ENCODE measurements around the gene HNF4A. TPM values are rescaled to one million over a fixed set of nuclear protein-coding genes. Genes with fewer than 3 reads are reported as not detected.
"Not testable (repeated sequence)": the region's sequence is repeated elsewhere in the genome, so short reads cannot be mapped to it uniquely, and the experiment has no call there.

The HNF4A gene
- total and polyA plus RNA-seq, 4 experiments from 2014 or later: not detected

- no peak for DNase-seq
- H3K4me1 Mint-ChIP-seq: peaks cover 0 to 1% (median 0%) of the 10 kb centered on the region in 4 donors
- H3K4me3 Mint-ChIP-seq: no peak overlapping the region
- H3K27me3 ChIP-seq (ENCODE audit: insufficient read depth, low read length): no peaks in the 10 kb centered on the region
- CTCF ChIA-PET (ENCODE audit: partially characterized antibody): interaction anchor here (0.9 kb wide), 1 partner anchor 130 kb away, joined by 3 read pairs; no protein-coding TSS in a partner anchor
- H3K9me3 Mint-ChIP-seq: no peaks in the 10 kb centered on the region
- H3K27me3 Mint-ChIP-seq: peaks cover 0 to 6% of the 10 kb centered on the region in 2 donors
- H3K36me3 ChIP-seq (ENCODE audit: insufficient read depth, low read length): no peaks in the 10 kb centered on the region
- no peaks in the 10 kb centered on the region for H3K36me3 Mint-ChIP-seq
- H3K27ac ChIP-seq (ENCODE audit: low read depth, low read length): no peak overlapping the region
- no peaks in the 10 kb centered on the region for H3K9me3 ChIP-seq (ENCODE audit: control insufficient read depth in 1 of 2, low read length in 2 of 2)
- POLR2A ChIA-PET (ENCODE audit: partially characterized antibody): no interaction called here
- no peak overlapping the region for H3K4me3 ChIP-seq (ENCODE audit: low read length in 2 of 2)
- H3K4me1 ChIP-seq (ENCODE audit: insufficient read depth, low read length): no peaks in the 10 kb centered on the region
- H3K27ac Mint-ChIP-seq: no peak overlapping the region
- intact Hi-C loops (cut with micrococcal nuclease): no loop called here
Observed at GRCh38 chr20:44345147-44345546, 10.4 kb upstream of the HNF4A start.

GRCh38 chr20:44345941-44346340 lies 9.6 kb upstream of the HNF4A start:
- H3K4me1 Mint-ChIP-seq; POLR2A ChIA-PET (ENCODE audit: partially characterized antibody); H3K4me3 ChIP-seq (ENCODE audit: low read length in 2 of 2); H3K4me3 Mint-ChIP-seq; H3K9me3 Mint-ChIP-seq; H3K36me3 Mint-ChIP-seq; H3K27me3 ChIP-seq (ENCODE audit: insufficient read depth, low read length); H3K27ac Mint-ChIP-seq; H3K36me3 ChIP-seq (ENCODE audit: insufficient read depth, low read length); intact Hi-C loops (cut with micrococcal nuclease); H3K9me3 ChIP-seq (ENCODE audit: control insufficient read depth in 1 of 2, low read length in 2 of 2); H3K27me3 Mint-ChIP-seq; DNase-seq; H3K27ac ChIP-seq (ENCODE audit: low read depth, low read length); H3K4me1 ChIP-seq (ENCODE audit: insufficient read depth, low read length): not testable (repeated sequence)
- CTCF ChIA-PET (ENCODE audit: partially characterized antibody): interaction anchor here (0.9 kb wide), 1 partner anchor 131 kb away, joined by 3 read pairs; no protein-coding TSS in a partner anchor

GRCh38 chr20:44348168-44348659 lies 7.3 kb upstream of the HNF4A start:
- Mint-ChIP-seq H3K36me3 (no peaks in the 10 kb centered on the region), H3K4me1 (peaks cover 0 to 4% (median 0%) of the 10 kb centered on the region in 4 donors), H3K9me3 (no peaks in the 10 kb centered on the region), H3K4me3 (no peak overlapping the region), H3K27ac (no peak overlapping the region), H3K27me3 (peaks cover 0 to 2% of the 10 kb centered on the region in 2 donors)
- intact Hi-C loops (cut with micrococcal nuclease): no loop called here
- DNase-seq: no peak
- no peak overlapping the region for H3K4me3 ChIP-seq (ENCODE audit: low read length in 2 of 2)
- no peaks in the 10 kb centered on the region for H3K27me3 ChIP-seq (ENCODE audit: insufficient read depth, low read length)
- H3K36me3 ChIP-seq (ENCODE audit: insufficient read depth, low read length): no peaks in the 10 kb centered on the region
- H3K27ac ChIP-seq (ENCODE audit: low read depth, low read length): no peak overlapping the region
- H3K9me3 ChIP-seq (ENCODE audit: control insufficient read depth in 1 of 2, low read length in 2 of 2): no peaks in the 10 kb centered on the region
- CTCF ChIA-PET (ENCODE audit: partially characterized antibody): no interaction called here
- POLR2A ChIA-PET (ENCODE audit: partially characterized antibody): no interaction called here
- no peaks in the 10 kb centered on the region for H3K4me1 ChIP-seq (ENCODE audit: insufficient read depth, low read length)

- H3K27ac Mint-ChIP-seq: no peak overlapping the region
- intact Hi-C loops (cut with micrococcal nuclease): no loop called here
- POLR2A ChIA-PET (ENCODE audit: partially characterized antibody): no interaction called here
- no peaks in the 10 kb centered on the region for H3K9me3 Mint-ChIP-seq
- H3K27me3 ChIP-seq (ENCODE audit: insufficient read depth, low read length): no peaks in the 10 kb centered on the region
- peaks cover 2% of the 10 kb centered on the region in 2 donors for H3K27me3 Mint-ChIP-seq
- no peaks in the 10 kb centered on the region for H3K36me3 ChIP-seq (ENCODE audit: insufficient read depth, low read length)
- CTCF ChIA-PET (ENCODE audit: partially characterized antibody): no interaction called here
- H3K4me1 Mint-ChIP-seq: peaks cover 0 to 4% (median 0%) of the 10 kb centered on the region in 4 donors
- H3K4me3 Mint-ChIP-seq: no peak overlapping the region
- no peak overlapping the region for H3K27ac ChIP-seq (ENCODE audit: low read depth, low read length)
- H3K36me3 Mint-ChIP-seq: no peaks in the 10 kb centered on the region
- no peak for DNase-seq
- no peaks in the 10 kb centered on the region for H3K9me3 ChIP-seq (ENCODE audit: control insufficient read depth in 1 of 2, low read length in 2 of 2)
- H3K4me3 ChIP-seq (ENCODE audit: low read length in 2 of 2): no peak overlapping the region
- H3K4me1 ChIP-seq (ENCODE audit: insufficient read depth, low read length): no peaks in the 10 kb centered on the region
Observed at GRCh38 chr20:44349349-44349748, 6.2 kb upstream of the HNF4A start.

- no peaks in the 10 kb centered on the region for H3K4me1 ChIP-seq (ENCODE audit: insufficient read depth, low read length)
- no peak overlapping the region for H3K4me3 Mint-ChIP-seq
- no peak overlapping the region for H3K27ac Mint-ChIP-seq
- H3K4me3 ChIP-seq (ENCODE audit: low read length in 2 of 2): no peak overlapping the region
- peaks cover 0 to 4% (median 0%) of the 10 kb centered on the region in 4 donors for H3K4me1 Mint-ChIP-seq
- no peaks in the 10 kb centered on the region for H3K36me3 ChIP-seq (ENCODE audit: insufficient read depth, low read length)
- H3K27ac ChIP-seq (ENCODE audit: low read depth, low read length): no peak overlapping the region
- DNase-seq: no peak
- peaks cover 3 to 6% of the 10 kb centered on the region in 2 donors for H3K27me3 Mint-ChIP-seq
- intact Hi-C loops (cut with micrococcal nuclease): no loop called here
- H3K36me3 Mint-ChIP-seq: no peaks in the 10 kb centered on the region
- no peaks in the 10 kb centered on the region for H3K27me3 ChIP-seq (ENCODE audit: insufficient read depth, low read length)
- H3K9me3 Mint-ChIP-seq: no peaks in the 10 kb centered on the region
- ChIA-PET POLR2A (ENCODE audit: partially characterized antibody) (no interaction called here), CTCF (ENCODE audit: partially characterized antibody) (no interaction called here)
- H3K9me3 ChIP-seq (ENCODE audit: control insufficient read depth in 1 of 2, low read length in 2 of 2): no peaks in the 10 kb centered on the region
Observed at GRCh38 chr20:44350567-44350966, 4.9 kb upstream of the HNF4A start.

- Histone ChIP-seq H3K27me3 (ENCODE audit: insufficient read depth, low read length) (no peaks in the 10 kb centered on the region), H3K9me3 (ENCODE audit: control insufficient read depth in 1 of 2, low read length in 2 of 2) (no peaks in the 10 kb centered on the region), H3K4me3 (ENCODE audit: low read length in 2 of 2) (no peak overlapping the region), H3K36me3 (ENCODE audit: insufficient read depth, low read length) (no peaks in the 10 kb centered on the region), H3K27ac (ENCODE audit: low read depth, low read length) (no peak overlapping the region), H3K4me1 (ENCODE audit: insufficient read depth, low read length) (no peaks in the 10 kb centered on the region)
- Mint-ChIP-seq H3K27me3 (peaks cover 4 to 5% of the 10 kb centered on the region in 2 donors), H3K9me3 (no peaks in the 10 kb centered on the region), H3K4me1 (peaks cover 0 to 4% (median 0%) of the 10 kb centered on the region in 4 donors), H3K27ac (no peak overlapping the region), H3K4me3 (no peak overlapping the region), H3K36me3 (no peaks in the 10 kb centered on the region)
- ChIA-PET POLR2A (ENCODE audit: partially characterized antibody) (no interaction called here), CTCF (ENCODE audit: partially characterized antibody) (no interaction called here)
- DNase-seq: no peak
- intact Hi-C loops (cut with micrococcal nuclease): no loop called here
Observed at GRCh38 chr20:44354979-44355497, 461 bp upstream of the HNF4A start.

GRCh38 chr20:44356353-44356723 lies 839 bp downstream of the HNF4A start:
- Histone ChIP-seq H3K27ac (ENCODE audit: low read depth, low read length) (no peak overlapping the region), H3K27me3 (ENCODE audit: insufficient read depth, low read length) (no peaks in the 10 kb centered on the region), H3K9me3 (ENCODE audit: control insufficient read depth in 1 of 2, low read length in 2 of 2) (no peaks in the 10 kb centered on the region), H3K4me1 (ENCODE audit: insufficient read depth, low read length) (no peaks in the 10 kb centered on the region), H3K36me3 (ENCODE audit: insufficient read depth, low read length) (no peaks in the 10 kb centered on the region), H3K4me3 (ENCODE audit: low read length in 2 of 2) (no peak overlapping the region)
- ChIA-PET POLR2A (ENCODE audit: partially characterized antibody) (no interaction called here), CTCF (ENCODE audit: partially characterized antibody) (no interaction called here)
- Mint-ChIP-seq H3K27ac (no peak overlapping the region), H3K36me3 (no peaks in the 10 kb centered on the region), H3K27me3 (peaks cover 4 to 6% of the 10 kb centered on the region in 2 donors), H3K4me1 (peaks cover 0 to 4% (median 0%) of the 10 kb centered on the region in 4 donors), H3K4me3 (no peak overlapping the region), H3K9me3 (no peaks in the 10 kb centered on the region)
- DNase-seq: no peak
- intact Hi-C loops (cut with micrococcal nuclease): no loop called here

- DNase-seq: no peak
- Histone ChIP-seq H3K36me3 (ENCODE audit: insufficient read depth, low read length) (no peaks in the 10 kb centered on the region), H3K4me3 (ENCODE audit: low read length in 2 of 2) (no peak overlapping the region), H3K4me1 (ENCODE audit: insufficient read depth, low read length) (no peaks in the 10 kb centered on the region), H3K27me3 (ENCODE audit: insufficient read depth, low read length) (no peaks in the 10 kb centered on the region), H3K27ac (ENCODE audit: low read depth, low read length) (no peak overlapping the region), H3K9me3 (ENCODE audit: control insufficient read depth in 1 of 2, low read length in 2 of 2) (no peaks in the 10 kb centered on the region)
- ChIA-PET POLR2A (ENCODE audit: partially characterized antibody) (no interaction called here), CTCF (ENCODE audit: partially characterized antibody) (no interaction called here)
- Mint-ChIP-seq H3K4me1 (no peaks in the 10 kb centered on the region), H3K36me3 (no peaks in the 10 kb centered on the region), H3K27ac (no peak overlapping the region), H3K9me3 (no peaks in the 10 kb centered on the region), H3K4me3 (no peak overlapping the region), H3K27me3 (peaks cover 4 to 6% of the 10 kb centered on the region in 2 donors)
- intact Hi-C loops (cut with micrococcal nuclease): no loop called here
Observed at GRCh38 chr20:44357020-44357419, 1.5 kb downstream of the HNF4A start.

Measured in CD4-positive, alpha-beta memory T cell (primary cell).